ENCODE data around the gene GSDME. TPM values are rescaled to one million over a fixed set of nuclear protein-coding genes. Genes with fewer than 3 reads are reported as not detected.

The GSDME gene
- total and polyA plus RNA-seq, 8 donors, result 8.3 to 16.6 (median 12.4) TPM

- no peak overlapping the region for H3K4me3 ChIP-seq
- no peak for DNase-seq
- no peak overlapping the region for H3K27ac ChIP-seq
- no peaks in the 10 kb centered on the region for H3K9me3 ChIP-seq
- TF ChIP-seq CTCF (IDR thresholded peaks at IDR 0.05), result no peak
- intact Hi-C loops (cut with DNase I), result no loop called here
- ATAC-seq, result no peak
- H3K36me3 ChIP-seq, result no peaks in the 10 kb centered on the region
- H3K4me1 ChIP-seq, result no peaks in the 10 kb centered on the region
- H3K27me3 ChIP-seq, result no peaks in the 10 kb centered on the region
Observed at GRCh38 chr7:24698531-24699266, 58.6 kb downstream of the GSDME start.

- Histone ChIP-seq H3K27ac (no peak overlapping the region), H3K36me3 (no peaks in the 10 kb centered on the region), H3K4me3 (no peak overlapping the region), H3K4me1 (no peaks in the 10 kb centered on the region), H3K27me3 (no peaks in the 10 kb centered on the region), H3K9me3 (no peaks in the 10 kb centered on the region)
- TF ChIP-seq CTCF (IDR thresholded peaks at IDR 0.05), result no peak
- ATAC-seq, result no peak
- no peak for DNase-seq
- intact Hi-C loops (cut with DNase I), result no loop called here
Observed at GRCh38 chr7:24697416-24697815, 59.8 kb downstream of the GSDME start.

GRCh38 chr7:24692592-24692991, 64.7 kb downstream of the GSDME start:
- no peak for ATAC-seq
- H3K4me3 ChIP-seq, result no peak overlapping the region
- H3K4me1 ChIP-seq, result no peaks in the 10 kb centered on the region

GRCh38 chr7:24690251-24690650, 67.0 kb downstream of the GSDME start:
- ATAC-seq (no peak), DNase-seq (no peak)
- Histone ChIP-seq H3K4me3 (no peak overlapping the region), H3K27ac (no peak overlapping the region), H3K9me3 (no peaks in the 10 kb centered on the region), H3K27me3 (no peaks in the 10 kb centered on the region), H3K36me3 (no peaks in the 10 kb centered on the region), H3K4me1 (no peaks in the 10 kb centered on the region)
- intact Hi-C loops (cut with DNase I), result no loop called here
- TF ChIP-seq CTCF (IDR thresholded peaks at IDR 0.05), result no peak

More at GRCh38 chr7:24692592-24692991, 64.7 kb downstream of the GSDME start:
- H3K36me3 ChIP-seq, result no peaks in the 10 kb centered on the region
- no peaks in the 10 kb centered on the region for H3K27me3 ChIP-seq
- DNase-seq, result no peak
- intact Hi-C loops (cut with DNase I), result no loop called here
- TF ChIP-seq CTCF (IDR thresholded peaks at IDR 0.05), result no peak
- H3K27ac ChIP-seq, result no peak overlapping the region
- no peaks in the 10 kb centered on the region for H3K9me3 ChIP-seq

GRCh38 chr7:24685708-24686107, 71.6 kb downstream of the GSDME start:
- DNase-seq (no peak), ATAC-seq (no peak)
- no peak overlapping the region for H3K4me3 ChIP-seq
- no peak overlapping the region for H3K27ac ChIP-seq
- TF ChIP-seq CTCF (IDR thresholded peaks at IDR 0.05), result no peak
- no peaks in the 10 kb centered on the region for H3K9me3 ChIP-seq
- H3K27me3 ChIP-seq, result no peaks in the 10 kb centered on the region
- no peaks in the 10 kb centered on the region for H3K4me1 ChIP-seq
- no peaks in the 10 kb centered on the region for H3K36me3 ChIP-seq
- intact Hi-C loops (cut with DNase I), result no loop called here

Data from left lung (tissue), 10 donors.